NT2/D1 (cell line): Measurements from ENCODE around the gene PTPRG.

Source experiments
- DNase-seq: peaks from one replicate; pipeline ENCODE4 v3.0.0-alpha.2; 2011; ENCODE audit warnings: low read depth, low spot score
- H3K27me3 ChIP-seq: 2 replicates; pipeline ENCODE4 v1.6.0; 2011; ENCODE audit warnings: mild to moderate bottlenecking; ENCODE audit not compliant: insufficient read length, insufficient read depth
- H3K36me3 ChIP-seq: 2 replicates; pipeline ENCODE4 v1.6.1; 2011; ENCODE audit warnings: mild to moderate bottlenecking, low read length, mixed read lengths; ENCODE audit not compliant: insufficient read depth, insufficient read length
- H3K4me1 ChIP-seq: 2 replicates; pipeline ENCODE4 v1.5.1; 2011; ENCODE audit not compliant: insufficient read depth, insufficient read length
- H3K4me3 ChIP-seq: 2 replicates; pipeline ENCODE4 v1.5.1; 2011; ENCODE audit warnings: low read depth; ENCODE audit not compliant: insufficient read length
- H3K9ac ChIP-seq: 2 replicates; pipeline ENCODE4 v1.6.0; 2011; ENCODE audit warnings: low read depth; ENCODE audit not compliant: insufficient read length
- H3K9me3 ChIP-seq: 2 replicates; pipeline ENCODE4 v1.5.1; 2011; ENCODE audit warnings: mild to moderate bottlenecking, low read length; ENCODE audit not compliant: insufficient read depth
- SUZ12 ChIP-seq: IDR thresholded peaks from 2 replicates; pipeline ENCODE4 v1.6.1; 2011; ENCODE audit not compliant: insufficient read length, insufficient read depth; ENCODE audit errors: extremely low read depth
- YY1 ChIP-seq: IDR thresholded peaks from 2 replicates; pipeline ENCODE4 v1.6.1; 2011; ENCODE audit not compliant: insufficient read length, insufficient read depth
- ZNF274 ChIP-seq: IDR thresholded peaks from 2 replicates; pipeline ENCODE4 v1.6.1; 2011; ENCODE audit warnings: mild to moderate bottlenecking, low read depth, low read length

The PTPRG gene

GRCh38 chr3:62248734-62249483, 687.5 kb downstream of the PTPRG start:
- no peaks in the 10 kb centered on the region for H3K9me3 ChIP-seq
- TF ChIP-seq SUZ12 (no peak), YY1 (no peak), ZNF274 (no peak)
- H3K4me3 ChIP-seq = no peak overlapping the region
- no peak for DNase-seq
- no peaks in the 10 kb centered on the region for H3K36me3 ChIP-seq
- no peaks in the 10 kb centered on the region for H3K4me1 ChIP-seq
- no peak overlapping the region for H3K9ac ChIP-seq
- H3K27me3 ChIP-seq = no peaks in the 10 kb centered on the region

GRCh38 chr3:62249484-62249776, 688.1 kb downstream of the PTPRG start:
- no peak overlapping the region for H3K9ac ChIP-seq
- DNase-seq = no peak

GRCh38 chr3:62249855-62250543, 688.6 kb downstream of the PTPRG start:
- no peaks in the 10 kb centered on the region for H3K4me1 ChIP-seq
- no peaks in the 10 kb centered on the region for H3K36me3 ChIP-seq
- TF ChIP-seq YY1 = no peak
- TF ChIP-seq SUZ12 = no peak
- TF ChIP-seq ZNF274 = no peak
- DNase-seq = no peak
- H3K4me3 ChIP-seq = no peak overlapping the region
- no peaks in the 10 kb centered on the region for H3K9me3 ChIP-seq
- H3K27me3 ChIP-seq = no peaks in the 10 kb centered on the region
- no peak overlapping the region for H3K9ac ChIP-seq

More at GRCh38 chr3:62249484-62249776, 688.1 kb downstream of the PTPRG start:
- TF ChIP-seq ZNF274 (no peak), SUZ12 (no peak), YY1 (no peak)
- Histone ChIP-seq H3K27me3 (no peaks in the 10 kb centered on the region), H3K4me3 (no peak overlapping the region), H3K9me3 (no peaks in the 10 kb centered on the region), H3K4me1 (no peaks in the 10 kb centered on the region), H3K36me3 (no peaks in the 10 kb centered on the region)

GRCh38 chr3:62252438-62253157, 691.2 kb downstream of the PTPRG start:
- Histone ChIP-seq H3K4me1 (no peaks in the 10 kb centered on the region), H3K27me3 (no peaks in the 10 kb centered on the region), H3K36me3 (no peaks in the 10 kb centered on the region), H3K9me3 (no peaks in the 10 kb centered on the region), H3K9ac (no peak overlapping the region), H3K4me3 (no peak overlapping the region)
- no peak for DNase-seq
- no peak for TF ChIP-seq YY1
- TF ChIP-seq ZNF274 = no peak
- TF ChIP-seq SUZ12 = no peak

- H3K9ac ChIP-seq = no peak overlapping the region
- no peak overlapping the region for H3K4me3 ChIP-seq
- DNase-seq = no peak
- TF ChIP-seq ZNF274 (no peak), YY1 (no peak), SUZ12 (no peak)
- H3K27me3 ChIP-seq = no peaks in the 10 kb centered on the region
- no peaks in the 10 kb centered on the region for H3K9me3 ChIP-seq
- H3K36me3 ChIP-seq = no peaks in the 10 kb centered on the region
- H3K4me1 ChIP-seq = no peaks in the 10 kb centered on the region
Measured at GRCh38 chr3:62253971-62254370, 692.6 kb downstream of the PTPRG start.

- no peak for DNase-seq
- no peaks in the 10 kb centered on the region for H3K4me1 ChIP-seq
- H3K9ac ChIP-seq = no peak overlapping the region
- no peaks in the 10 kb centered on the region for H3K36me3 ChIP-seq
- H3K4me3 ChIP-seq = no peak overlapping the region
- H3K27me3 ChIP-seq = no peaks in the 10 kb centered on the region
- TF ChIP-seq ZNF274 = no peak
- no peaks in the 10 kb centered on the region for H3K9me3 ChIP-seq
Measured at GRCh38 chr3:62255758-62256157, 694.4 kb downstream of the PTPRG start.

GRCh38 chr3:62259924-62260323, 698.6 kb downstream of the PTPRG start:
- TF ChIP-seq SUZ12 (no peak), ZNF274 (no peak), YY1 (no peak)

More at GRCh38 chr3:62259924-62260323, 698.6 kb downstream of the PTPRG start:
- Histone ChIP-seq H3K4me1 (no peaks in the 10 kb centered on the region), H3K36me3 (peaks cover 14% of the 10 kb centered on the region), H3K9ac (no peak overlapping the region), H3K4me3 (no peak overlapping the region), H3K27me3 (no peaks in the 10 kb centered on the region), H3K9me3 (no peaks in the 10 kb centered on the region)
- DNase-seq = no peak
